DMS 273 treated with DMSO at 0.1 percent for 48 hours (cell line): ENCODE data around the gene FUCA1.

Experiments
- DNase-seq: peaks from one replicate; lab custom pipeline; 2025; lab: John Stamatoyannopoulos, UW

FUCA1 gene

GRCh38 chr1:23801338-23801748 is 66.7 kb downstream of the FUCA1 start:
- DNase-seq = no peak

GRCh38 chr1:23800400-23801337 is 67.4 kb downstream of the FUCA1 start, which contains the start of gene GALE:
GALE (minus strand) TSS chr1:23800754; CDS start chr1:23799007, 1,747 bp downstream.
- DNase-seq = peak; percentile 76

- DNase-seq = no peak
These were observed 68.3 kb downstream of the FUCA1 start for GRCh38 chr1:23799570-23800399.

- no peak for DNase-seq
These were observed 68.9 kb downstream of the FUCA1 start for GRCh38 chr1:23799255-23799569.

- no peak for DNase-seq
These were observed 69.4 kb downstream of the FUCA1 start for GRCh38 chr1:23798662-23799142.

GRCh38 chr1:23797478-23798448 is 70.3 kb downstream of the FUCA1 start:
- no peak for DNase-seq

GRCh38 chr1:23796466-23797271 is 71.4 kb downstream of the FUCA1 start:
- no peak for DNase-seq

- no peak for DNase-seq
These were observed 72.2 kb downstream of the FUCA1 start for GRCh38 chr1:23795676-23796465.
